ENCODE data around the gene NOVA1.

The NOVA1 gene

DNA sequence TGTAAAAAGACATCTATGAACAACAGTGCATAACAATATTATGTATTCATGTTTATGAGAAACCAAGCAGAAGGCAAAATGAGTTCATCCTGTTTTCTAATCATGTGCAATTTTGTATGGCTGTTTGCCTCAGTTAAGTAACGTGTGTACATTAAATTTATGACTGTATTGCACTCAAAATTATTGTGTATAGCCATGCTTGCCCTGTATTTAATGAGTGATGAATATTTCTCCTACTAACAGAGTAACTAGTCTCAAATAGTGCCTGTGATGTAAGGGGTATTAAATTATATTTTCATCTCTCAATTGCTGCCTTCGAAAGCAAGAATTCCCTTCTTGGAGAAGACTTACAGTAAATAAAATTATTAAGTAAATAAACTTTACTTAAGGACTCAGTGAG is 154.2 kb downstream of the NOVA1 start:
- DNase-seq = no peak

DNA sequence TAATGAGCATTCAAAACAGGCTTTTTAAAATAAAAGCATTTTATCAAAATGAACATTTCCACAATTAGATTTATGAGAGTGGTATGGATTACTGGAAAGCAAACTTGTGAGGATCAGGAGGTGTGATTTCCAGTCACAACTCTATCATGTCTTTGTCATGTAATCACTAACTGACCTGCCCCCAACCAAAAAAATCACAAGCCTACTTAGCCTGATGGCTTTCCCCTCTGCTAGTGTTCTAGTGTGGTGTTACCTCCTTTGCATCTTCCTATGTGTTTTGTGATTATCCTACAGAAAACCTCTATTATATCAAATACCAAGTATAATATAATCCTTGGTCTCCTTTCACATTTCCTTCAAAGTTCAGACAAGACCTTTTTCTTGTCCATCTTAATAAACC is 168.6 kb downstream of the NOVA1 start:
- DNase-seq = no peak

DNA sequence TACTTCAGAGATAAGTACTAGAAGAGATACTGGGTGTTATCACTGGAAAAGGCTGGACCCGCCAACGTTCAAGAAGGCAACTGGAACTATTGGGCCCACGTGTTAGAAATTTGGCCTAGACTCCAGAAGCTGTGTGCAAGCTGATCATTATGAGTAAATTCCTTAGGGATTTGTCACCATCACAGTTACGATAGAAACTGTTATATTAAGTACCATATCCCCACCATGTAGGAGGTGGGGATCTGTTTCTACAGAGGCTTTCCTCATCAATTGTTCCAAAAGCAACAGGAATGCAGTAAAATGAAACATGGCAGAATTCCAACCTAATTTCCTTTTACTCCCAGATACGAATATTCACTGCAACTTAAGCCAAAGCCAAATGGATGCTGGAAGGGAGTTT is 170.7 kb downstream of the NOVA1 start:
- no peak for DNase-seq

DNA sequence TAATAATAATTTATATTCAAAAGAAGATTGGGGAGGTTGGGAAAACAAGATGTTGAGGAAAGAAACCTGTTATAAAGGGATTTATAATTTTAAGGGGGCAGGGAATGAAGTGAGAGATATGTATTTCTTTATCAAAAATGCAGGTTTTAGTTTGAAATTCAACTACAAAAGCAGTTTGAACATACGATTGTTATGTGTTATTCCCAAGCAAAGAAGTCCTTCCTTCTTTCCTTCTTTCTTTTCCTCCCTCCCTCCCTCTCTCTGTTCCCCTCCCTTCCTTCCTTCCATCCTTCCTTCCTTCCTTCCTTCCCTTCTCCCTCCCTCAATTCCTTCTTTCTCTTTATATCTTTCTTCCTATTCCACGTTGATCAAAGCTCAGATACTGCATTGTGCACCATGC is 173.3 kb downstream of the NOVA1 start:
- no peak for DNase-seq

DNA sequence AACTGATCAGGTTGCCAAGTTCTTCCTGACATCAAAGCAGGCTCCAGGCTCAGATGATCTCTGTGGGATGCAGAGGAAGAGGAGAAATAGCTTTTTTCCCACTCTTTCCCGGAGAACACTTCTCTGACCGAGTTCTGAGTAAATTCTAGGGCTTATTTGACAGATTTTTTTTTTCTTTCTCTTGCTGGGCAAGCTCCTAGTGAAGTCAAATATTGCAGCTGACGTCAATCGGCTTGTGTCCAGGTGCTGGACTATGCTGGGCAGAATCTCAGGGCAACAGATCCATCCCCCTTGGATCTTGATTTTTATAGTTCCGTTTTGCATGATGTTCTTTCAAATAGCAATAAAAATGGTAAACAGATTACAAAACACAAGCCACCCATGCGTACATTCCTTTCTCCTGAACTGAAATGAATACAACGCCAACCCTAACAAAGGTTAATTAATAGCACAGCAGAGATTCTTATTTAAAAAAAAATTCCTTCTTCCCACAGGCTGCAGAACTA is 182.2 kb downstream of the NOVA1 start:
- DNase-seq = no peak

DNA sequence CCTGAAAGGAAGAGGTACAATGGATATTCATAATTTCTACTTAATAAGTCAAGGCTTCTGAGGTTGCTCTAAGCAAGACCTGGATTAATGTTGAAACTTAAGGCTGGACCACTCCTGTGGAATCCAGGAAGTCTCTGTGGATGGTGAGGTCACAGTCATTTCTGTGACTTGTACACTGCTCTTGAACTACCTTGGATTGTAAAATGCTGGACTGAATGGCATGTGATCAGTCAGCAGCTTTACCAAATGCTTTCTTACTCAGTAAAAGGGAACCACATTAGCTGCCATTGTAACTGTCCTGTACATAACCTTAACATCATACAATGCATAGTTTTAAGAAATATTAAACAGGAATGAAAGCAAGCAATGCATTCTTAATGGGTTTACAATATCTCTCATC is 182.9 kb downstream of the NOVA1 start:
- DNase-seq = no peak

DNA sequence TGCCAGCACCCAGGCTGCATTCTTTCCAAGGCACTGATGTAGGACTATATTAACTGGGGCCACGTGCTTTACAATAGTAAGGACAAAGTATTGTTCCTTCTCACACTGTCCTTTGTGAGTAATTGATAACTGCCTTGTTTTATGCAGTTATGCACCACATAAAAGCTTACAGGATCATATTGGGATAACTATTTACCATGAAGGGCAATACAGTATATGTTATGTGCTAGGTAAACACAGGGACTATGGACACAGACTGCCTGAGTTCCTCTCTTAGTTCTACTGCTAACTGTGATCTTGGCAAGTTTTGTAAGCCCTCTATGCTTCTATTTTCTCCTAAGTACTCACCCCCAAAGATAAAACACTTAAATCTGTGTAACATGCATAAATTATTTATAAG is 183.7 kb downstream of the NOVA1 start:
- no peak for DNase-seq

DNA sequence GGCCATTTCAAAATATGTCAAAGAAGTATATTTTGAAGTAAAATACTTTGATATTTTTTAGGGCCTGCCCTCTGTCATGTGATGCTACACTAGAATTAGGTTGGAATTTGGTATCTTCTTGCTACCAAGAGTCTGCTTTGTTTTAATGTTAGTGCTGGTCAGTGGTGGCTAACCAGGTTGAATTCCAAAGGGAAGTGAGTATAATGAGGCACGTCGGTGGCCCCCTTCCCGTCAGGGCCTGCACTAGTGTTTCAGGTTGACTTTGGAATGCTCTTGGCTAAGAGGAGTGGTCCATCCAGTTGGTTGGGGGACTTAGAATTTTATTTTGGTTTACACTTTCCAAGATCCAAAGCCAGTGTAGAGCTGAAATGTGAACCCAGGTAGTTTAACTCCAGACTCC is 185.4 kb downstream of the NOVA1 start:
- DNase-seq = no peak

DNA sequence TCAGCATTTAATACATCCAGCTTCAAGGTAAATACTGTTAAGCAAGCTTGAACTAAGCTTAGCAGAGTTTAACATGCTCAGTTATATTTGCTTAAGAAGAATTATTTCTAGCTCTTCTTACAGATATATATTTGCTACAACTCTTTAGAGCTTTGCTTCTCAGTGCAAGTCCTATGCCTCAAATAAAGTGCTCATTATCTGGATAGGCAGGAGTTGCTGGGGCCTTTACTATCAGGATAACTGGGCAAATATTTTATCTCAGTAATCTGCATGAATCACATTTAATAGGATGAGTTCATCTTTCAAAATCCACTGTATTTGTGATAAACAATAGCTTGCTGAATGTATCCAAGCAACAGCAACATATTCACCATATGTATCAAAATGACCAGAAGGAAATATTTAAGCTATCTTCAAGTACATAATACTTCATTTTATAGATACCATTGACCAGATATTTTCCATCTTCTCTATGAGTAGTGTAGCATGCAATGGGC is 187.6 kb downstream of the NOVA1 start:
- DNase-seq = no peak

DNA sequence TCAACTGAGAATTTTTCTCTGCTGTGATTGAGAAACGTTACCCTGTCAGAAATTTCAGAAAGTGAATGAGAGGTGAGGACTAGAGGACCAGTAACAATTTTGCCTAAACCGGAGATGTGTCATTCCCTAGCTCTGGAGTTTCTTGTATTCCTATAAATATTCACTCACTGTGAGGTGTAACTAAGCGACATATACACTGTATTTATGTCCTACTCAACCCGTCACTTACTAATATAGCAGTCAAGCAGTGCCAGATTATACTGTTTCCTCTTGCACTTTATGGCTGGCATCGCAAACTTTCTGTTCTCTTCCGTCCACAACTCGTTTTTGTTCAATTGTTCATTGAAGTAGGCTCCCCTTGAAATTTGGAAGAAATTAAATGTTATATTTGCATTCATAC is 192.9 kb downstream of the NOVA1 start:
- DNase-seq = no peak

DNA sequence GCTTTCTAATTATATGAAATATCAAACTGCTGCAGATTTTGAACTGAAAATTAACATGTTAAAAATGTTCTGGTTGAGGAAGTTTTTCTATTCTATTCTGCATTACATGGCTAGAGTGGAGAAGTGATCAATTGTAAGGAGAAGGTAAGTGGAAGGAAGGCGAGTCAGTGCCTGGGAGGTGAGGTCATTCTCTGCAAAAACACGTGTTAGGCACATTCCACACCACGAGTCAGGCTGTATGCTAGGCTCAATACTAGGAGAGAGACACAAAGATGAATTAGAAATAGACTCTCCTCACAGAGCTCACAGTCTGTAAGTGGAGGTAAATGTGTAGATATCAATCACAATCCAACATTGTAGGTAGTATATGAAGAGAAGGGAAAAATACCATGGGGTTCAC is 194.1 kb downstream of the NOVA1 start:
- DNase-seq = no peak

DNA sequence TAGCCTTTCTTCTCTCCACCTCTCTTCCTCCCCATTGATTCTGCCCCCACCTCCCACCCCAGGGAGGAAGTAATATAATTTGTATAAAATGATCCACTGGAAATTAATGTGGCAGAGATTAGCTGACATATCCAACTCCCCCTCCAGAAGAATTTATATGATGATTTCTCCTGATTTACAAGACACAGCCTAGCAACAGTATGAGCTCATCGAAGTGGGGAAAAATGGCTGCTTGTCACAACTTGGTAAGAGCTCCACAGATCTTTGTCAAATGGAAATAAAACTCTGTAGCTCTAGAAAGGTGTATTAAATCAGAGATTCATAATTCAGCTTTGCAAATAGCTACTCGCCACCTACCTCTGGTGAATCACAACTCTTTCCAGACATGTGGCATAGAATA is 195.7 kb downstream of the NOVA1 start:
- DNase-seq = no peak

DNA sequence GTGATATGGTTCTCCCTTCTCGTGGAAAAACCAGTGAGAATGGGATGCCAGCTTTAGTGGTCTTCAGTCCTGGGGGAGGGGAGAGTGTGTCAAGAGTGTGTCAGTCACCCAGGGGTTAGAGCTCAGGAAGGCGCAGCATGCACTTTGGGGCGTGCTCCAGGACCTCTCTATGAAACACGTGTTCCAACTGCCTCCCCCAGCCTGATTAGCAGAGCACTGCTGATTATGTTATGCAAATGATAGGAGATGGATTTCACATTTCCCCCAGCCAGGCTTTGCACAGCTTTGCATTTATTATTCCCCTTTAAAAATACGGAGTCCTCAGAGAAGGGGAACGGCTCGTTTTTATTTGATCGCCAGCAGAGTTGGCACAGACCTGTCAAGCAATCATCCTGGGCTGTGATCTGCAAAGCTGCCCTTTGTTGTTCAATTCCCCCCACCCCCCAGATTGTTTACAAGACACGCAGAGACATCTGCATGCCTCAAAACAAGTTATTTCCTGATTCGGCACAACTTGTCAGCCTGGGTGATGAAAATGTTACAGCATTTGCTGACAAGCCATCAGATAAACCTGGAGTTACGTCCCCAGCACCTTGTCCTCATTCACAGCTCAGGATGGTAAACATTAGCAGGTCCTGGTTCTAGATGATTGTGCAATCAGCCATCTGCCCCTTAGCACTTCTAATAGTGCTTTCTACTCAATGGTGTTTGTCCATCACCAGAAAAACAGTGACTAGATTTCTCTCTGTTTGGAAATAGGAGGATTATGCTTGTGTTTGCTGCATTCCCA is 196.5 kb downstream of the NOVA1 start:
- no peak for DNase-seq

DNA sequence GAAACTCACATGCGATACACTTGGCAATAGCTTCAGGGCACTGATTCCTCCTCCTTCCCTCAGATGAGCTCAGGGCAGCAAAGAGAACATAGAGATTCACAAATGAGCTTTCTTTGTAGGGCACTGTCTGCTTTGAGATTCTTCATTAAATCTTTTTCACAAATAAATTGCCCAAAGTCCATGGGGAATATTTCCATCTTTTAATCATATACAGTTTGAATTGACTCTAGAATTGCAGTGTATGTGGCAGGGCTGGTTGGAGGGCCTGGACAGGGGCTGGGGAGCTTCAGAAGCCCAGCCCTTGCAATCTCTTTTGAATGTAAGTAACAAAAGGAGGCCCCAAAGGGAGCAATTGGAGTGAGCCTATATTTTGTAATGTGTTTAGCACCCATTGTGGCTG is 197.5 kb downstream of the NOVA1 start:
- no peak for DNase-seq

DNA sequence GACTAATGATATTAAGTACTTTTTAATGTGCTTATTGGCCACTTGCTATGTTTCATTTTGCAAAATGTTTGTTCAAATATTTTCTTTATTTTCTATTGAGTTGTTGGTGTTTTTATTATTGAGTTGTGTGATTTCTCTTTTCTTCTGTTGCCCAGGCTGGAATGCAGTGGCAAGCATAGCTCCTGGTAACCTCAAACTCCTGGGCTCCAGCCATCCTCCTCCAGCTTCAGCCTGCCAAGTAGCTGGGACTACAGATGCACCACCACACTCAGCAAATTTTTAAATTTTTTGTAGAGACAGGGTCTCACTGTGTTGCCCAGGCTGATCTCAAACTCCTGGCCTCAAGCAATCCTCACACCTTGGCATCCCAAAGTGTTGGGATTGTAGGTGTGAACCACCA is 199.2 kb downstream of the NOVA1 start:
- DNase-seq = no peak

All from NCI-H1417 treated with DMSO at 0.1 percent for 48 hours (cell line).